Natural killer cell (primary cell): ENCODE data around the gene ZBTB44. TPM values are rescaled to one million over a fixed set of nuclear protein-coding genes. Genes with fewer than 3 reads are reported as not detected.
A peak's percentile ranks its signal among the peaks of the same experiment; 100 is the strongest.
"Not testable (repeated sequence)": the region's sequence is repeated elsewhere in the genome, so short reads cannot be mapped to it uniquely, and the experiment has no call there.

Experiments used
- ATAC-seq, 3 donors: fragments of 150-1000 bp in 2 of 3; fragments of 200-7000 bp in 1 of 3; cut with Tn5 transposase; 1 replicate in 1 of 3; 2 replicates in 2 of 3; pipeline ENCODE4 v1.10.0; 2021; ENCODE audit warnings: mild to moderate bottlenecking in 2 of 3, moderate library complexity in 2 of 3
- DNase-seq, 2 donors: peaks; one replicate each; pipeline versions ENCODE4 v3.0.0 to v3.0.0-alpha.2; 2013 to 2021; ENCODE audit warnings: mixed read lengths in 1 of 2
- H3K27ac ChIP-seq: one replicate; pipeline ENCODE4 v1.5.1; 2013; ENCODE audit warnings: mild to moderate bottlenecking, low read length
- H3K27me3 ChIP-seq: one replicate; pipeline ENCODE4 v1.6.1; 2013; ENCODE audit warnings: low read length; ENCODE audit not compliant: control insufficient read depth, insufficient read depth
- H3K36me3 ChIP-seq: one replicate; pipeline ENCODE4 v1.6.1; 2013; ENCODE audit warnings: low read length; ENCODE audit not compliant: control insufficient read depth, insufficient read depth
- H3K4me1 ChIP-seq: one replicate; pipeline ENCODE4 v1.6.1; 2013; ENCODE audit warnings: low read length; ENCODE audit not compliant: control insufficient read depth, insufficient read depth
- H3K4me3 ChIP-seq: one replicate; pipeline ENCODE4 v1.5.1; 2013; ENCODE audit warnings: low read length
- H3K9me3 ChIP-seq: one replicate; pipeline ENCODE4 v1.6.1; 2013; ENCODE audit warnings: low read length; ENCODE audit not compliant: control insufficient read depth, insufficient read depth
- H3K27ac Mint-ChIP-seq, 2 donors: one replicate each; pipeline ENCODE4 v1.8.0; 2022; ENCODE audit warnings: mild to moderate bottlenecking in 2 of 2, mixed read lengths in 2 of 2, moderate library complexity in 1 of 2
- H3K27me3 Mint-ChIP-seq, 2 donors: one replicate each; pipeline ENCODE4 v1.8.0; 2022; ENCODE audit warnings: low read depth in 2 of 2, mixed read lengths in 2 of 2
- H3K36me3 Mint-ChIP-seq: one replicate; pipeline ENCODE4 v1.8.0; 2022; ENCODE audit warnings: mixed read lengths
- H3K4me1 Mint-ChIP-seq, 2 donors: one replicate each; pipeline ENCODE4 v1.8.0; 2022; ENCODE audit warnings: mixed read lengths in 2 of 2
- H3K4me3 Mint-ChIP-seq: one replicate; pipeline ENCODE4 v1.8.0; 2022; ENCODE audit warnings: mild to moderate bottlenecking, moderate library complexity, mixed read lengths
- H3K9me3 Mint-ChIP-seq, 2 donors: one replicate each; pipeline ENCODE4 v1.8.0; 2022; ENCODE audit warnings: mixed read lengths in 2 of 2
- CTCF ChIP-seq: fragments of 200-600 bp; IDR thresholded peaks from one replicate; pipeline ENCODE4 v1.8.0; 2022; ENCODE audit warnings: antibody characterized with exemption
- WGBS: methylation state at CpG from one replicate; pipeline ENCODE4 v1.1.7; 2013; ENCODE audit warnings: missing lambda C conversion rate; ENCODE audit not compliant: insufficient coverage; 5-methylcytosine and 5-hydroxymethylcytosine counted together
- intact Hi-C: fragments of 100-400 bp; cut with micrococcal nuclease; formaldehyde crosslinking; loops from one replicate; pipeline ENCODE4 v1.14.2; 2022
- total RNA-seq, 4 donors: library from RNA; stranded (reverse); fragments of 120-200 nt in 1 of 4; gene quantifications; one replicate each; pipeline versions ENCODE4 v1.2.3 to v1.2.4, GENCODE V29; 2013 to 2022

ZBTB44 gene
- total RNA-seq, 3 donors from 2014 or later (not counting 1 experiment from before 2014, with no cell fraction given): 103 to 131 (median 105) TPM

- intact Hi-C loops: no loop called here
Measured at GRCh38 chr11:130246270-130246669, 68.4 kb downstream of the ZBTB44 start.

GRCh38 chr11:130245375-130245774 is 69.3 kb downstream of the ZBTB44 start:
- H3K4me1 Mint-ChIP-seq: peaks cover 66 to 80% of the 10 kb centered on the region in 2 donors
- H3K27ac ChIP-seq, H3K4me3 Mint-ChIP-seq, intact Hi-C loops, H3K36me3 ChIP-seq, H3K27me3 ChIP-seq, H3K27me3 Mint-ChIP-seq, DNase-seq, H3K9me3 Mint-ChIP-seq, H3K9me3 ChIP-seq, H3K36me3 Mint-ChIP-seq, ATAC-seq, H3K4me3 ChIP-seq: not testable (repeated sequence)
- peak overlapping the region; percentile 60 to 83 for H3K27ac Mint-ChIP-seq
- WGBS: 95% methylated on average over 6 of the region's 6 CpGs
- peaks cover 16% of the 10 kb centered on the region for H3K4me1 ChIP-seq

More at GRCh38 chr11:130246270-130246669, 68.4 kb downstream of the ZBTB44 start:
- H3K9me3 Mint-ChIP-seq: peaks cover 0 to 2% of the 10 kb centered on the region in 2 donors
- no peaks in the 10 kb centered on the region for H3K27me3 Mint-ChIP-seq
- DNase-seq: no peak
- Histone ChIP-seq H3K36me3 (no peaks in the 10 kb centered on the region), H3K27ac (no peak overlapping the region), H3K4me1 (peaks cover 16% of the 10 kb centered on the region), H3K4me3 (no peak overlapping the region), H3K9me3 (no peaks in the 10 kb centered on the region), H3K27me3 (no peaks in the 10 kb centered on the region)
- H3K4me3 Mint-ChIP-seq: no peak overlapping the region
- no peaks in the 10 kb centered on the region for H3K36me3 Mint-ChIP-seq
- WGBS: 81% methylated on average over 1 of the region's 1 CpG
- peaks cover 68 to 88% of the 10 kb centered on the region in 2 donors for H3K4me1 Mint-ChIP-seq
- peak; percentile 27 to 52 (median 35) for ATAC-seq
- TF ChIP-seq CTCF: no peak
- peak overlapping the region; percentile 60 to 83 for H3K27ac Mint-ChIP-seq

- Histone ChIP-seq H3K27ac (no peak overlapping the region), H3K4me1 (peaks cover 12% of the 10 kb centered on the region), H3K9me3 (no peaks in the 10 kb centered on the region), H3K36me3 (no peaks in the 10 kb centered on the region), H3K4me3 (no peak overlapping the region), H3K27me3 (no peaks in the 10 kb centered on the region)
- Mint-ChIP-seq H3K4me3 (no peak overlapping the region), H3K9me3 (no peaks in the 10 kb centered on the region), H3K36me3 (no peaks in the 10 kb centered on the region), H3K4me1 (peaks cover 65 to 77% of the 10 kb centered on the region in 2 donors), H3K27ac (peak overlapping the region; percentile 60 to 83), H3K27me3 (no peaks in the 10 kb centered on the region)
- ATAC-seq: no peak
- no peak for DNase-seq
- no peak for TF ChIP-seq CTCF
- intact Hi-C loops: no loop called here
- WGBS: 92% methylated on average over 1 of the region's 3 CpGs
Measured at GRCh38 chr11:130244848-130245247, 69.9 kb downstream of the ZBTB44 start.

- H3K36me3 ChIP-seq: peaks cover 9% of the 10 kb centered on the region
- no peak overlapping the region for H3K4me3 ChIP-seq
- H3K4me1 ChIP-seq: peaks cover 5% of the 10 kb centered on the region
- 30% methylated on average over 2 of the region's 2 CpGs for WGBS
- Mint-ChIP-seq H3K27me3 (no peaks in the 10 kb centered on the region), H3K9me3 (no peaks in the 10 kb centered on the region), H3K27ac (peak overlapping the region; percentile 60 to 83), H3K36me3 (no peaks in the 10 kb centered on the region), H3K4me3 (peak overlapping the region; percentile 41), H3K4me1 (peaks cover 65 to 75% of the 10 kb centered on the region in 2 donors)
- H3K27ac ChIP-seq: peak overlapping the region; percentile 15
- DNase-seq (peak in 1 of 2 donors; percentile 22), ATAC-seq (peak in 2 of 3 donors; percentile 75)
- no peaks in the 10 kb centered on the region for H3K9me3 ChIP-seq
- intact Hi-C loops: no loop called here
- TF ChIP-seq CTCF: no peak
- no peaks in the 10 kb centered on the region for H3K27me3 ChIP-seq
Measured at GRCh38 chr11:130243816-130244215, 70.9 kb downstream of the ZBTB44 start.
